B cell (primary cell): ENCODE data around the gene PRORP. TPM values are rescaled to one million over a fixed set of nuclear protein-coding genes. Genes with fewer than 3 reads are reported as not detected.

ENCODE experiments used
- ATAC-seq: fragments of 200-7000 bp; cut with Tn5 transposase; one replicate; pipeline ENCODE4 v1.10.0; 2021; ENCODE audit warnings: low read depth, mild to moderate bottlenecking, moderate number of reproducible peaks, moderate library complexity
- CTCF ChIA-PET: fragments of 350-600 bp; sonication (Branson Sonifier 250); formaldehyde crosslinking; loops from one replicate; lab custom pipeline; 2021; ENCODE audit warnings: antibody characterized with exemption, inconsistent platforms; lab: Charles Lee
- POLR2A ChIA-PET: fragments of 350-600 bp; sonication (Branson Sonifier 250); formaldehyde crosslinking; loops from one replicate; lab custom pipeline; 2021; ENCODE audit warnings: antibody characterized with exemption; lab: Charles Lee
- DNase-seq: peaks from one replicate; pipeline ENCODE4 v3.0.0; 2013
- H2AFZ ChIP-seq: 2 replicates; pipeline ENCODE4 v1.6.1; 2012; ENCODE audit warnings: mild to moderate bottlenecking, low read depth, low read length; ENCODE audit not compliant: insufficient read depth, poor library complexity, severe bottlenecking
- H3K27ac ChIP-seq, 2 donors: 1 replicate in 1 of 2; 2 replicates in 1 of 2; pipeline ENCODE4 v1.5.1; 2012 to 2013; ENCODE audit warnings: low read length in 2 of 2, mild to moderate bottlenecking in 2 of 2, moderate library complexity in 1 of 2
- H3K27me3 ChIP-seq, 4 experiments: fragments of 200-600 bp in 1 of 4; sonication (generic) in 1 of 4; replicated peaks in 1 of 4; 1 replicate in 2 of 4; 2 replicates in 2 of 4; pipeline versions ENCODE4 v1.6.1 to v1.7.0; 2013 to 2016; ENCODE audit warnings: low read length in 3 of 4, mild to moderate bottlenecking in 2 of 4, mixed read lengths in 1 of 4, moderate library complexity in 1 of 4; ENCODE audit not compliant: insufficient read depth in 4 of 4, control insufficient read depth in 3 of 4; ENCODE audit errors: control extremely low read depth in 1 of 4
- H3K36me3 ChIP-seq, 2 experiments: replicated peaks in 1 of 2; 1 replicate in 1 of 2; 2 replicates in 1 of 2; pipeline versions ENCODE4 v1.6.1 to v1.7.1; 2013; ENCODE audit warnings: low read length in 1 of 2; ENCODE audit not compliant: insufficient read depth in 2 of 2, control insufficient read depth in 1 of 2; ENCODE audit errors: control extremely low read depth in 1 of 2, extremely low read depth in 1 of 2
- H3K4me1 ChIP-seq, 2 donors: fragments of 200-600 bp in 1 of 2; sonication (generic) in 1 of 2; 1 replicate in 1 of 2; 2 replicates in 1 of 2; pipeline versions ENCODE4 v1.5.1 to v1.6.1; 2013 to 2017; ENCODE audit warnings: low read length in 2 of 2; ENCODE audit not compliant: control insufficient read depth in 2 of 2, insufficient read depth in 2 of 2
- H3K4me2 ChIP-seq: replicated peaks from 2 replicates; pipeline ENCODE3; 2012; ENCODE audit warnings: mild to moderate bottlenecking, low read depth, low read length; ENCODE audit not compliant: poor library complexity, severe bottlenecking
- H3K4me3 ChIP-seq, 5 experiments: fragments of 200-600 bp in 1 of 5; sonication (generic) in 1 of 5; 1 replicate in 3 of 5; 2 replicates in 2 of 5; pipeline versions ENCODE4 v1.5.1 to v1.7.0; 2011 to 2016; ENCODE audit warnings: low read length in 4 of 5, mild to moderate bottlenecking in 4 of 5, low read depth in 2 of 5, control low read depth in 1 of 5, moderate library complexity in 1 of 5; ENCODE audit not compliant: insufficient read depth in 1 of 5; ENCODE audit errors: control extremely low read depth in 1 of 5, extremely low read depth in 1 of 5
- H3K79me2 ChIP-seq: fragments of 200-600 bp; sonication (generic); one replicate; pipeline ENCODE4 v1.6.0; 2016; ENCODE audit warnings: low read length; ENCODE audit not compliant: control insufficient read depth, insufficient read depth
- H3K9ac ChIP-seq: fragments of 200-600 bp; sonication (generic); 2 replicates; pipeline ENCODE4 v1.6.1; 2017; ENCODE audit warnings: mild to moderate bottlenecking, low read length, moderate library complexity
- H3K9me3 ChIP-seq, 3 donors: one replicate each; pipeline versions ENCODE4 v1.6.1 to v1.7.1; 2013; ENCODE audit warnings: low read length in 2 of 3; ENCODE audit not compliant: control insufficient read depth in 2 of 3, insufficient read depth in 1 of 3; ENCODE audit errors: control extremely low read depth in 1 of 3
- H4K20me1 ChIP-seq: 2 replicates; pipeline ENCODE4 v1.6.0; 2012; ENCODE audit warnings: mild to moderate bottlenecking, low read length; ENCODE audit not compliant: insufficient read depth, control insufficient read depth, poor library complexity, severe bottlenecking
- H3K27ac Mint-ChIP-seq: one replicate; pipeline ENCODE4 v1.8.0; 2021; ENCODE audit warnings: mixed read lengths
- H3K27me3 Mint-ChIP-seq: one replicate; pipeline ENCODE4 v1.8.0; 2021; ENCODE audit warnings: mixed read lengths
- H3K4me1 Mint-ChIP-seq: one replicate; pipeline ENCODE4 v1.8.0; 2021; ENCODE audit warnings: mixed read lengths
- H3K4me3 Mint-ChIP-seq: one replicate; pipeline ENCODE4 v1.8.0; 2021; ENCODE audit warnings: mixed read lengths
- H3K9me3 Mint-ChIP-seq: one replicate; pipeline ENCODE4 v1.8.0; 2022; ENCODE audit warnings: mixed read lengths; ENCODE audit not compliant: insufficient read depth
- CTCF ChIP-seq: fragments of 200-600 bp; IDR thresholded peaks from one replicate; pipeline ENCODE4 v1.8.0; 2022; ENCODE audit warnings: antibody characterized with exemption, mild to moderate bottlenecking
- EZH2 ChIP-seq: IDR thresholded peaks from 2 replicates; pipeline ENCODE4 v1.6.1; 2012; ENCODE audit warnings: borderline replicate concordance, low read depth, mild to moderate bottlenecking, moderate library complexity, low read length; ENCODE audit not compliant: insufficient read depth, poor library complexity, severe bottlenecking
- WGBS: methylation state at CpG from one replicate; pipeline ENCODE4 v1.1.5; 2013; ENCODE audit warnings: missing lambda C conversion rate; ENCODE audit not compliant: insufficient coverage; 5-methylcytosine and 5-hydroxymethylcytosine counted together
- intact Hi-C: fragments of 100-400 bp; cut with micrococcal nuclease; formaldehyde crosslinking; loops from one replicate; pipeline ENCODE4 v1.10.0; 2022
- polyA plus RNA-seq: library from polyadenylated mRNA; depleted of rRNA; stranded (reverse); fragments of >200 nt; gene quantifications from 2 replicates; pipeline ENCODE4 v1.2.3, GENCODE V29; 2012
- total RNA-seq, 2 donors: library from RNA; stranded (reverse); fragments of 120-200 nt in 1 of 2; gene quantifications; 1 replicate in 1 of 2; 2 replicates in 1 of 2; pipeline versions ENCODE4 v1.2.3 to v1.2.4, GENCODE V29; 2013 to 2022

Gene PRORP
- total and polyA plus RNA-seq, 2 donors (not counting 1 experiment from before 2014, with no cell fraction given), result 15.0 to 16.4 TPM

DNA sequence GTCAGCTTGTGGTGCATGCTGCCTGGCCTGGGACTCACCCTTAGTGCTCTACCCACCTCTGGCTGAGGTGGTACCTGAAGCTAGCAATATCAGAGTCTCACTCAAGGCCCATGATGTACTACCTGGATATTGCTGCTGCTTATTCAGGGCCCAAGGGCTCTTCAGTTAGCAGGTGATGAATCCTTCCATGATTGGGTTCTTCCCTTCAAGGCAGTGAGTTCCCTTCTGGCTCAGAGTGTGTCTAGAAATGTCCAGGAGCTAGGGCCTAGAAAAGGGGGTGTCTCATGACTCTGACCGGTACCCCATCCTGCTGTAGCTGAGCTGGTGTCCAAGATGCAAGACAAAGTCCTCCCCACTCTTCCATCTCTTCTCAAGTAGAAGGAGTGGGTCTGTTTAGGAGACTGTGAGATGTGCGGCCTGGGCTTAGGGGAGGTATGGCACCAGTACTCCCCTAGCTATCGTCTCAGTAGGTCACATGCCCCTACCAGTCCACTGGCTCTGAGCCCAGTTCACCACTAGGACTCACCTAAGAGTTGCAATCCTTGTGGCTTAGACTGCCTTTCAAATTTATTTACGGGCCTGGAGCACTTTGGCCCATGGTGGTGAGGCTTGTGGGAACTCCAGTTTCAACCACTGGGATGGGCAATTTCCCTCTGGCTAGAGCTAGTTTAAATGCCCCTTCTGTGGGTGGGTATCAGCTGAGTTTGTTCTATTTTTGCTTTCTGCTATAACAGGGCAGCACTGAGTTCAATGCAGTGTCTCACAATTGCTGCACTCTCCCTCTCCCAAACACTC lies 12.2 kb downstream of the PRORP start:
- no peak for DNase-seq
- 100% methylated on average over 2 of the region's 4 CpGs for WGBS
- ChIA-PET POLR2A (no interaction called here), CTCF (interaction anchor here (1.0 to 16.6 kb wide), 2 partner anchors 11 to 282 kb away, joined by 5 to 512 read pairs; no protein-coding TSS in a partner anchor)
- ATAC-seq, result no peak
- Mint-ChIP-seq H3K4me1 (no peaks in the 10 kb centered on the region), H3K27ac (no peak overlapping the region), H3K9me3 (peaks cover 2% of the 10 kb centered on the region), H3K4me3 (no peak overlapping the region), H3K27me3 (no peaks in the 10 kb centered on the region)
- Histone ChIP-seq H4K20me1 (no peaks in the 10 kb centered on the region), H3K27me3 (no peaks in the 10 kb centered on the region), H3K4me3 (no peak overlapping the region), H3K9me3 (peaks cover 0 to 8% (median 0%) of the 10 kb centered on the region in 3 donors), H3K4me1 (no peaks in the 10 kb centered on the region), H3K9ac (no peak overlapping the region), H2AFZ (no peak overlapping the region), H3K4me2 (no peak overlapping the region), H3K27ac (no peak overlapping the region), H3K36me3 (peaks cover 1 to 30% of the 10 kb centered on the region in 2 experiments), H3K79me2 (peaks cover 46% of the 10 kb centered on the region)
- TF ChIP-seq CTCF (no peak), EZH2 (no peak)
- intact Hi-C loops, result no loop called here

DNA sequence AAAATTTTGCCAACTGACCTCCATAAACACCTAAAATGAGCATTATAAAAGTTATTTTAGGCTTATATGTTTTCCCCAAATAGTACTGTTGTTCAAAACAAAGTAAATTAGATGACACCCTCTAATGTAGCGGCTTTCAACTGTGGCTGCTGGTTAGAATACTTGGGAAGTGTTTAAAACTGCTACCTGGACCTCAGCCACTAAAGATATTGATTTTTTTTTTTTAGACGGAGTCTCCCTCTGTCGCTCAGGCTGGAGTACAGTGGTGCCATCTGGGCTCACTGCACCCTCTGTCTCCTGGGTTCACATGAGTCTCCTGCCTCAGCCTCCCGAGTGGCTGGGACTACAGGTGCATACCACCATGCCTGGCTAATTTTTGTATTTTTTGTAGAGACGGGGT lies 16.2 kb downstream of the PRORP start:
- Histone ChIP-seq H3K4me1 (no peaks in the 10 kb centered on the region), H3K4me2 (no peak overlapping the region), H3K9me3 (no peaks in the 10 kb centered on the region), H2AFZ (no peak overlapping the region), H3K79me2 (peaks cover 32% of the 10 kb centered on the region), H4K20me1 (no peaks in the 10 kb centered on the region), H3K27me3 (no peaks in the 10 kb centered on the region), H3K36me3 (peaks cover 1 to 19% of the 10 kb centered on the region in 2 experiments), H3K27ac (no peak overlapping the region), H3K9ac (no peak overlapping the region), H3K4me3 (no peak overlapping the region)
- Mint-ChIP-seq H3K27ac (no peak overlapping the region), H3K4me1 (no peaks in the 10 kb centered on the region), H3K27me3 (no peaks in the 10 kb centered on the region), H3K4me3 (no peak overlapping the region), H3K9me3 (no peaks in the 10 kb centered on the region)
- no peak for DNase-seq
- ATAC-seq, result no peak
- ChIA-PET CTCF (interaction anchor here (0.6 to 16.6 kb wide), 4 partner anchors 92 to 676 kb away, joined by 3 to 512 read pairs (median 18); no protein-coding TSS in a partner anchor), POLR2A (no interaction called here)
- WGBS, result 98% methylated on average over 3 of the region's 5 CpGs
- intact Hi-C loops, result no loop called here
- TF ChIP-seq EZH2 (no peak), CTCF (no peak)
